Naive thymus-derived CD8-positive, alpha-beta T cell (primary cell): ENCODE measurements around the gene TM7SF2. TPM values are rescaled to one million over a fixed set of nuclear protein-coding genes. Genes with fewer than 3 reads are reported as not detected.

ENCODE experiments used
- ATAC-seq, 2 donors: fragments of 150-1000 bp; cut with Tn5 transposase in 1 of 2; sonication (Bioruptor Pico), chemical (Tn5 transposase) in 1 of 2; 1 replicate in 1 of 2; 2 replicates in 1 of 2; pipeline ENCODE4 v1.10.0; 2021; ENCODE audit warnings: mild to moderate bottlenecking in 2 of 2, moderate library complexity in 2 of 2
- POLR2A ChIA-PET: fragments of 350-600 bp; sonication (Branson Sonifier 250); formaldehyde crosslinking; loops from one replicate; lab custom pipeline; 2021; ENCODE audit warnings: antibody characterized with exemption; lab: Charles Lee
- DNase-seq, 10 donors: peaks; one replicate each; pipeline versions ENCODE4 v3.0.0 to v3.0.0-alpha.2; 2020 to 2022
- H3K27ac Mint-ChIP-seq, 10 donors: one replicate each; pipeline ENCODE4 v1.8.0; 2020 to 2022; ENCODE audit warnings: mild to moderate bottlenecking in 10 of 10, mixed read lengths in 10 of 10, moderate library complexity in 4 of 10, inconsistent platforms in 1 of 10
- H3K27me3 Mint-ChIP-seq, 5 donors: one replicate each; pipeline ENCODE4 v1.8.0; 2021 to 2022; ENCODE audit warnings: mixed read lengths in 5 of 5
- H3K36me3 Mint-ChIP-seq, 3 donors: one replicate each; pipeline ENCODE4 v1.8.0; 2020 to 2022; ENCODE audit warnings: mixed read lengths in 3 of 3, mild to moderate bottlenecking in 2 of 3, inconsistent platforms in 1 of 3
- H3K4me1 Mint-ChIP-seq, 4 donors: one replicate each; pipeline ENCODE4 v1.8.0; 2021 to 2022; ENCODE audit warnings: mixed read lengths in 4 of 4
- H3K4me3 Mint-ChIP-seq, 10 donors: one replicate each; pipeline ENCODE4 v1.8.0; 2020 to 2022; ENCODE audit warnings: mild to moderate bottlenecking in 10 of 10, mixed read lengths in 10 of 10, moderate library complexity in 6 of 10, inconsistent platforms in 1 of 10
- H3K9me3 Mint-ChIP-seq, 9 donors: one replicate each; pipeline ENCODE4 v1.8.0; 2020 to 2022; ENCODE audit warnings: mixed read lengths in 9 of 9, mild to moderate bottlenecking in 3 of 9, inconsistent platforms in 1 of 9, moderate library complexity in 1 of 9
- polyA plus RNA-seq, 3 donors: library from polyadenylated mRNA; unstranded; fragments of 300-500 nt; fragmentation: Illumina TruSeq; gene quantifications; one replicate each; pipeline ENCODE4 v1.2.3, GENCODE V29; 2021
- total RNA-seq, 8 experiments: library from RNA in 2 of 8; stranded (reverse) in 2 of 8; gene quantifications; one replicate each; pipeline ENCODE4 v1.2.3 and lab custom pipeline; 2021 to 2026

The TM7SF2 gene
- total and polyA plus RNA-seq, 5 experiments from 2014 or later: 17.4 to 29.2 (median 22.6) TPM

DNA sequence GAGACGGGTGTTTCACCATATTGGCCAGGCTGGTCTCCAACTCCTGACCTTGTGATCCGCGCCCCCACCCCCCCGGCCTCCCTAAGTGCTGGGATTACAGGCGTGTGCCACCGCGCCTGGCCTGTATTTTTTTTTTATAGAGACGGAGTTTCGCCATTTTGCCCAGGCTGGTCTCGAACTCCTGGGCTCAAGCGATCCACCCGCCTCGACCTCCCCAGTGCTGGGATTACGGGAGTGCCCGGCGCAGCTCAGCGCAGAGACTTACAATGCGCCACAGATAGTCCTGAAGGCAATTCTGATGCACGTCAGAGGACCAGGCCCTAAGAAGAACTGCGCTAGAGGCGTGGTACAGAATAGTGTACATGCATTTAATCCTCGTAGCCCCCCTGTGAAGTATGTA is 16.2 kb upstream of the TM7SF2 start:
- peak overlapping the region; percentile 77 to 96 (median 90) for H3K4me3 Mint-ChIP-seq
- peaks cover 5 to 23% (median 12%) of the 10 kb centered on the region in 4 donors for H3K4me1 Mint-ChIP-seq
- H3K36me3 Mint-ChIP-seq: peaks cover 0 to 14% (median 0%) of the 10 kb centered on the region in 3 donors
- POLR2A ChIA-PET: interaction anchor here (0.5 to 7.8 kb wide), 16 partner anchors 8 to 791 kb away, joined by 3 to 115 read pairs (median 5); partner anchors contain the start of genes ARL2, CDCA5, FAU and MRPL49
- no peaks in the 10 kb centered on the region for H3K27me3 Mint-ChIP-seq
- H3K9me3 Mint-ChIP-seq: no peaks in the 10 kb centered on the region
- no peak for ATAC-seq
- no peak for DNase-seq
- H3K27ac Mint-ChIP-seq: peak overlapping the region; percentile 88 to 98 (median 96)

DNA sequence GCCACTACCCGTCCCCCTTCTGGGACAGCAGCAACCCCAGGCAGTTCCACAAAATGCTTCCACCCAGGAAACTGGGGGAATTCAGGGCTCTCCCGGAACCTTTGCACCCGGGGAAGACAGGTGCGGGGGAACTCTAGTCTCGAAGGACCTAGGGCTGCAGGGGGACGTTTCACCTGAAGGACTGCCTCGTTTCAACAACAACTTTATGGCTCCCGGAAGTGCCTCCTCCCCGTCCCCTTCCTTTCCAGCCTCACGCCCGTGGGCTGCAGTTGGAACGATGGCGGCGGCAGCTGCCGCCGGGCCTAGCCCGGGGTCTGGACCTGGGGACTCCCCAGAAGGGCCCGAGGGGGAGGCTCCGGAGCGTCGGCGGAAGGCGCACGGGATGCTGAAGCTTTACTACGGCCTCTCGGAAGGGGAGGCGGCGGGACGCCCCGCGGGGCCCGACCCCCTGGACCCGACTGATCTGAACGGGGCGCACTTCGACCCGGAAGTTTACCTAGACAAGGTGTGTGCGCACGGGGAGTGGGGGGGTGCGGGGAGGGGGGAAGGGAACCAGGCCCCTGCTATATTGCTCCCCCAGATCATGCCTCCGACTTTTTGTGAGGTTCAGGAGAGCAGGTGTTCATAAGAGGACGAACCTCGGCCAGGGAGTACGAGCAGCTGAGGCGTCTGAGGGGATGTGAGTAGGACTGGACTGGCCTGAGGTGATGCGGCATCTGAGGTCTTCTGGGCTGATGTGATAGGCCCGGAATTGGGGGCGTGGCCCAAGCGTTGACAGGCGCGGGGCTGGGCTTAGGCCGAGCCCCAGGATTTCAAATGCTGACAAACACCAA is 15.5 kb upstream of the TM7SF2 start, which contains the start of gene VPS51:
Gene VPS51 (plus strand): TSS at position 241 of the 833 bp plus-strand sequence. CDS start 37 bp downstream, at position 278.
- Mint-ChIP-seq H3K4me3 (peak within 1 kb of the TSS; percentile 77 to 96 (median 90)), H3K9me3 (no peaks in the 10 kb centered on the region), H3K4me1 (peaks cover 5 to 25% (median 13%) of the 10 kb centered on the region in 4 donors), H3K27me3 (no peaks in the 10 kb centered on the region), H3K27ac (peak within 1 kb of the TSS; percentile 88 to 98 (median 96)), H3K36me3 (peaks cover 0 to 19% (median 0%) of the 10 kb centered on the region in 3 donors)
- POLR2A ChIA-PET: interaction anchor here (0.5 to 7.8 kb wide), 23 partner anchors 9 to 556 kb away, joined by 3 to 115 read pairs (median 4); partner anchors contain the start of genes ARL2, CDCA5, FAU and MRPL49
- DNase-seq: peak; percentile 65 to 93 (median 87)
- ATAC-seq: peak; percentile 88 to 90

DNA sequence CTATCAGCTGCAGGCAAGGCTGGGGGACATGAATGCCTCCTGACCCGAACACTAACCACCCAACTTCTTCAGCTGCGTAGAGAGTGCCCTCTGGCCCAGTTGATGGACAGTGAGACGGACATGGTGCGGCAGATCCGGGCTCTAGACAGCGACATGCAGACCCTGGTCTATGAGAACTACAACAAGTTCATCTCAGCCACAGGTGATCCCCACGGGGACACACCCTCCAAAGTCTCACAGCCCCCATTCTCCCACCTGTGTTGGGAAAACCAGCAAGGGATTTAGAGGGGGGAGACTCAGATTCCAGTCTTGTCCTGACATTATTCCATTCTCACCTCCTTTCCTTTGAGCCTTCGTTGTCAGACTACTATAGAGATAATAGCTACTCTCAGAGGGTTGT is 14.7 kb upstream of the TM7SF2 start:
- POLR2A ChIA-PET: interaction anchor here (0.6 to 7.8 kb wide), 14 partner anchors 12 to 263 kb away, joined by 3 to 115 read pairs (median 5); partner anchors contain the start of genes ARL2, CDCA5, FAU and MRPL49
- DNase-seq (no peak), ATAC-seq (no peak)
- Mint-ChIP-seq H3K4me3 (peak overlapping the region in 9 of 10 donors; percentile 77 to 96 (median 91)), H3K27ac (peak overlapping the region in 9 of 10 donors; percentile 9 to 98 (median 94)), H3K4me1 (peaks cover 5 to 25% (median 13%) of the 10 kb centered on the region in 4 donors), H3K36me3 (peaks cover 0 to 24% (median 0%) of the 10 kb centered on the region in 3 donors), H3K27me3 (no peaks in the 10 kb centered on the region), H3K9me3 (no peaks in the 10 kb centered on the region)

DNA sequence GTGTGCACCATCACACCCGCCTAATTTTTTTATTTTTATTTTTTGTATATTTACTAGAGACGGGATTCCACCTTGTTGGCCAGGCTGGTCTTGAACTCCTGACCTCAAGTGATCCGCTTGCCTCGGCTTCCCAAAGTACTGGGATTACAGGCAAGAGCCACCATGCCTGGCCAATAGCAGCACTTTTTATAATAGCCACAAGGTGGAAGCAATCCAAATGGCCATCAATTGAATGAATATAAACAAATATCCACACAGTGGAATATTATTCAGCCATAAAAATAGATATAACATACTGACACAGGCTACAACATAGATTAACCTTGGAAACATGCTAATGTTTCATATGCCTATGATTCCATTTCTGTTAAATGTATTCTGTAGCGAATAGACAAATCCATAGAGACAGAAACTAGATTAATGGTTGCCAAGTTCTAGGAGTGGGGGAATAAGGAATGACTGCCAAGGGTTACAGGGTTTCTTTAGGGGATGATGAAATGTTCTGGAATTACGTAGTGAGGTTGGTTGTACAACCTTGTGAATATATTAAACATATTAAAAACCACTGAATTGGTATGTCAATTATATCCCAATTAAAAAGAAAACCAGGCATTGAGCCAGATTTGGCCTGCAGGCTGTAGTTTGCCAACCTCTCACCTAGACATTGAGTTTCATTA is 10.9 kb upstream of the TM7SF2 start:
- Mint-ChIP-seq H3K27ac (no peak overlapping the region), H3K9me3 (no peaks in the 10 kb centered on the region), H3K4me3 (no peak overlapping the region), H3K36me3 (peaks cover 0 to 52% (median 0%) of the 10 kb centered on the region in 3 donors), H3K27me3 (no peaks in the 10 kb centered on the region), H3K4me1 (peaks cover 3 to 43% (median 19%) of the 10 kb centered on the region in 4 donors)
- no peak for ATAC-seq
- DNase-seq: no peak
- POLR2A ChIA-PET: interaction anchor here (0.6 to 7.8 kb wide), 5 partner anchors 10 to 542 kb away, joined by 5 to 115 read pairs (median 6); partner anchors contain the start of genes TM7SF2 and ZNHIT2

DNA sequence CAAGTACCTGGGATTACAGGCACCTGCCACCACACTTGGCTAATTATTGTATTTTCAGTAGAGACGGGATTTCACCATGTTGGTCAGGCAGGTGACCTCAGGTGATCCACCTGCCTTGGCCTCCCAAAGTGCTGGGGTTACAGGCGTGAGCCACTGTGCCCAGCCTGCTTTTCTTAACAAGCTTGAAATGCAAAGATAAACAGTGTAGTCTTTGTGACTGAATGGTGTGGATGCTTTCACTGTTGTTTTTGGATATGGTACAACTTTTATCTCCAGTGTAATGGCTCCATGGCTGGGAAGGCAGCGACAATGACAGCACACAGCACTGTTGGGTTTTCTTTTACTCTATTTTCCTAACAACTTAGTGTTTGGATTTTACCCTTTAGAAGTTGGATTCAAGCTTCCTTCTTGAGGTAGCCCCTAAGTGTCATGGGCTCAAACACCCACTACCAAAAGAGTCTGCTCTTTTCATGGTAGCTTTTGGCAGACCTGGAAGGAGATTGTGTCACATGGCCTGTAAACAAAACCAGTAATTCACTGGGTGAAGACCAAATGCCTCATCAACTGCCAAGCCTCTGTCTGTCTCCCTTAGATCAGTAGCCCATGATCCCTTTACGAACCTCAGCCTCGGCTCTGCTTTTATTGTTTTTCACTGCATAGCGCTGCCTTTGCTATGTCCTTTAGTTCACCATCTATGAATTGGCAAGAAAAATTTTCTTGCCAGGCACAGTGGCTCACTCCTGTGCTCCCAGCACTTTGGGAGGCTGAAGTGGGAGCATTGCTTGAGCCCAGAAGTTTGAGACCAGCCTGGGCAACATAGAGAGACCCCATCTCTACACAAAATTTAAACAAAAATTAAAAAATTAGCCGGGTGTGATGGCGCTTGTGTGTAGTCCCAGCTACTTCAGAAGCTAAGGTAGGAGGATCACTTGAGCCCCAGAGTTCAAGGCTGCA is 9.3 kb upstream of the TM7SF2 start:
- peaks cover 12 to 39% (median 17%) of the 10 kb centered on the region in 4 donors for H3K4me1 Mint-ChIP-seq
- no peak overlapping the region for H3K4me3 Mint-ChIP-seq
- POLR2A ChIA-PET: interaction anchor here (0.7 to 1.9 kb wide), 3 partner anchors 15 to 223 kb away, joined by 3 to 5 read pairs (median 5); partner anchors contain the start of gene ZNHIT2
- no peak for DNase-seq
- peaks cover 0 to 64% (median 0%) of the 10 kb centered on the region in 3 donors for H3K36me3 Mint-ChIP-seq
- H3K27ac Mint-ChIP-seq: peak overlapping the region in 3 of 10 donors; percentile 8 to 63 (median 20)
- H3K27me3 Mint-ChIP-seq: no peaks in the 10 kb centered on the region
- no peaks in the 10 kb centered on the region for H3K9me3 Mint-ChIP-seq
- no peak for ATAC-seq

DNA sequence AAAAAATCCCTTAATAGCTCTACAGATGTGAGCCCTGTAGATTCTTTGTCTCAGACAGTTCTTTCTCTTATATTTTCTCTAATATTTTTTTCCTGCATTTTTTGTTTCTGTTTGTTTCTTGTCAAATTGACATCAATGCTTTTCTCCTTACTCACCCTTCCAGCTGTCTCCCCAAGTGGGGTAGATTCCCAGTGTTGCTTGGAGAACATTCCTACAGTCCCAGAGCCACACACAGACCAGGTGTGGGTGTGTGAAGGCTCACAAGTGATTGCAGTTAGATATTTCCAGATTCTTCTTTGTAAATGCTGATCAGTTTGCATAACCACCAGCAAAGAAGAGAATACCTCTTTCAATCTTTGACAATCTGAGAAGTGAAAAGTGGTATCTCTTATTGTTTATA is 8.2 kb upstream of the TM7SF2 start:
- DNase-seq (no peak), ATAC-seq (no peak)
- Mint-ChIP-seq H3K4me3 (no peak overlapping the region), H3K36me3 (peaks cover 0 to 60% (median 0%) of the 10 kb centered on the region in 3 donors), H3K27me3 (no peaks in the 10 kb centered on the region), H3K4me1 (peaks cover 11 to 34% (median 14%) of the 10 kb centered on the region in 4 donors), H3K27ac (peak overlapping the region in 4 of 10 donors; percentile 6 to 63 (median 27)), H3K9me3 (no peaks in the 10 kb centered on the region)
- POLR2A ChIA-PET: interaction anchor here (1.0 kb wide), 1 partner anchor 14 kb away, joined by 6 read pairs; the partner anchor contains the start of gene ZNHIT2

DNA sequence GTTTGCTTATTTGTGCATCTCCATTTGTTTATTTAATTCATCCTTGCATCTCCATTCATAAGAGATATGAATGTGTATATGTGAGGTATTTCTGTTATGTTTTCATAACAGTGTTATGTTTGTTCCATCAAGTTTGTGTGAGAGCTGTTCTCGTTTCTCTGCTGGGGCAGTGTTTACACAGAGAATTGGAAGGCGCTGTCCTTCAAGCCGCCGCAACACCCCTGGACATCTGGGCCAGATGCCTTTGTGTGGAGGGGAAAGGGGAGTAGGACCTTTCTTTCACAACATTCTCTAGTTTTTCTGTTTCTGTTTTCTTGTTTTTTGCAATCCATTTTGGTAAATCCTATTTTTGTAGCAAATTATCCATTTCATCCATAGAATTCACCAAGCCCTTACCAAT is 7.0 kb upstream of the TM7SF2 start:
- H3K27ac Mint-ChIP-seq: peak overlapping the region in 4 of 10 donors; percentile 2 to 63 (median 31)
- no peak for ATAC-seq

DNA sequence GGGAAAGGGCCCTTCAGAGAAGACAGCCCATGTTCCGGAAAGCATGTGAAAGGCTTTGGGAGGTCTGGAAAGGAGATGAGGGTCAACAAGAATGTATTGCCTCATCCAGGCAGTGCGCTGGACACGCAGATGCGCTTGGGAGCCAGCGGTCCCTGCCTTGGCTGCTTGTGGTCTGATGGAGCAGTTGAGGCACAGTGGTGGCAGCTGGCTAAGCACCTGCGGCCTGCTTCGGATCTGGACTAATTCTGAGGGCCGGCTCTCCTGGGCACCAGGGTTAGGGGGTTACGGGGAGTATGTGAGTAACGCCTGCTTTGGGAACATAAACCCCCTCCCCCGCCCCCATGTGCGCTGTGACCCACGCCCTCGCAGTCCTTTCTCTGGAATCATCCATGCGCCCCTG is 4.6 kb upstream of the TM7SF2 start:
- H3K4me3 Mint-ChIP-seq: no peak overlapping the region
- POLR2A ChIA-PET: interaction anchor here (0.6 to 6.8 kb wide), 3 partner anchors 10 to 75 kb away, joined by 3 to 115 read pairs (median 23); partner anchors contain the start of genes VPS51 and ZNHIT2

More for the DNA sequence above, 7.0 kb upstream of the TM7SF2 start:
- no peaks in the 10 kb centered on the region for H3K27me3 Mint-ChIP-seq
- H3K4me3 Mint-ChIP-seq: no peak overlapping the region
- peaks cover 7 to 28% (median 12%) of the 10 kb centered on the region in 4 donors for H3K4me1 Mint-ChIP-seq
- DNase-seq: no peak
- POLR2A ChIA-PET: no interaction called here
- H3K9me3 Mint-ChIP-seq: no peaks in the 10 kb centered on the region
- peaks cover 0 to 53% (median 0%) of the 10 kb centered on the region in 3 donors for H3K36me3 Mint-ChIP-seq

DNA sequence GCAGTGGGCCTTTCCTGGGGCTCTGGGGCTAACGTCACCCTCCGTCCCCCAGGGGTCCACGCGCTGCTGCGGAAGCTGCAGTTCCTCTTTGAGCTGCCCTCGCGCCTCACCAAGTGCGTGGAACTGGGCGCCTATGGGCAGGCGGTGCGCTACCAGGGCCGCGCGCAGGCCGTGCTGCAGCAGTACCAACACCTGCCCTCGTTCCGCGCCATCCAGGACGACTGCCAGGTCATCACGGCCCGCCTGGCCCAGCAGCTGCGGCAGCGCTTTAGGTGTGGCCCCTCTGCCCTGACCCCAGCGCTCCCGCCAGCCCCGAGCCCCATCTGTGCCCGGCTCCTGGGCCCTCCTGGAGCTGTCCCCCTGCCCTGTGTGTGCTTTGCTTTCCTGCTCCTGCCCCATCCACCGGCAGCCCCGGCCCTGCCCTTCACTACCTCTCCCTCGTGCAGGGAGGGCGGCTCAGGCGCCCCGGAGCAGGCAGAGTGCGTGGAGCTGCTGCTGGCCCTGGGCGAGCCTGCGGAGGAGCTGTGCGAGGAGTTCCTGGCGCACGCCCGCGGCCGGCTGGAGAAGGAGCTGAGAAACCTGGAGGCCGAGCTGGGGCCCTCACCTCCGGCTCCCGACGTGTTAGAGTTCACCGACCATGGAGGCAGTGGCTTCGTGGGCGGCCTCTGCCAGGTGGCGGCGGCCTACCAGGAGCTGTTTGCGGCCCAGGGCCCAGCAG is 3.8 kb upstream of the TM7SF2 start:
- no peaks in the 10 kb centered on the region for H3K9me3 Mint-ChIP-seq
- no peaks in the 10 kb centered on the region for H3K27me3 Mint-ChIP-seq
- H3K4me3 Mint-ChIP-seq: no peak overlapping the region
- peaks cover 0 to 40% (median 0%) of the 10 kb centered on the region in 3 donors for H3K36me3 Mint-ChIP-seq
- POLR2A ChIA-PET: interaction anchor here (0.6 to 6.8 kb wide), 5 partner anchors 10 to 76 kb away, joined by 3 to 115 read pairs (median 23); partner anchors contain the start of genes FAU, MRPL49, SYVN1 and VPS51
- peaks cover 25 to 38% (median 32%) of the 10 kb centered on the region in 4 donors for H3K4me1 Mint-ChIP-seq
- DNase-seq (no peak), ATAC-seq (no peak)
- no peak overlapping the region for H3K27ac Mint-ChIP-seq

More for the DNA sequence above, 4.6 kb upstream of the TM7SF2 start:
- H3K27me3 Mint-ChIP-seq: no peaks in the 10 kb centered on the region
- H3K27ac Mint-ChIP-seq: peak overlapping the region in 1 of 10 donors; percentile 6
- DNase-seq (no peak), ATAC-seq (no peak)
- H3K36me3 Mint-ChIP-seq: peaks cover 0 to 41% (median 0%) of the 10 kb centered on the region in 3 donors
- no peaks in the 10 kb centered on the region for H3K9me3 Mint-ChIP-seq
- peaks cover 24 to 43% (median 30%) of the 10 kb centered on the region in 4 donors for H3K4me1 Mint-ChIP-seq

DNA sequence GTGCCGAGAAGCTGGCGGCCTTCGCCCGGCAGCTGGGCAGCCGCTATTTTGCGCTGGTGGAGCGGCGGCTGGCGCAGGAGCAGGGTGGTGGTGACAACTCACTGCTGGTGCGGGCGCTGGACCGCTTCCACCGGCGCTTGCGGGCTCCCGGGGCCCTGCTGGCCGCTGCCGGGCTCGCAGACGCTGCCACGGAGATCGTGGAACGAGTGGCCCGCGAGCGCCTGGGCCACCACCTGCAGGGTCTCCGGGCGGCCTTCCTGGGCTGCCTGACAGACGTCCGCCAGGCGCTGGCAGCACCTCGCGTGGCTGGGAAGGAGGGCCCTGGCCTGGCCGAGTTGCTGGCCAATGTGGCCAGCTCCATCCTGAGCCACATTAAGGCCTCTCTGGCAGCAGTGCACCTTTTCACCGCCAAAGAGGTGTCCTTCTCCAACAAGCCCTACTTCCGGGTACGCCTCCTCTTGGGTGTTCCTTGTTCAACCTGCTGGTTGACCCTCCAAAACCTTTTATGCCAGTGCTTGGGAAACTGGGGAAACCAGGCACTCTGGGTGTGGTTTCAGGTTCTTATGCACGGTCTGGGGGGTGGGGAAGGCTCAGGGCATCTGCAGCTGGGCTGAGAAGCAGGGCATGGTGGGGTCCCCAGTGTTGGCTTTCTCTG is 3.1 kb upstream of the TM7SF2 start:
- H3K4me3 Mint-ChIP-seq: no peak overlapping the region
- no peaks in the 10 kb centered on the region for H3K9me3 Mint-ChIP-seq
- no peak for ATAC-seq
- no peak for DNase-seq
- peaks cover 30 to 43% (median 35%) of the 10 kb centered on the region in 4 donors for H3K4me1 Mint-ChIP-seq
- POLR2A ChIA-PET: interaction anchor here (1.4 to 6.8 kb wide), 4 partner anchors 10 to 26 kb away, joined by 8 to 115 read pairs (median 62); partner anchors contain the start of genes FAU, MRPL49, SYVN1 and VPS51
- H3K27ac Mint-ChIP-seq: no peak overlapping the region
- H3K36me3 Mint-ChIP-seq: peaks cover 0 to 33% (median 0%) of the 10 kb centered on the region in 3 donors
- no peaks in the 10 kb centered on the region for H3K27me3 Mint-ChIP-seq
